Left ventricle myocardium superior (tissue), 1 donor: ENCODE results near the gene GPR137B. TPM values are rescaled to one million over a fixed set of nuclear protein-coding genes. Genes with fewer than 3 reads are reported as not detected.
"Not testable (repeated sequence)": the region's sequence is repeated elsewhere in the genome, so short reads cannot be mapped to it uniquely, and the experiment has no call there.

Source experiments
- ATAC-seq: fragments of 200-7000 bp; cut with Tn5 transposase; one replicate; pipeline ENCODE4 v1.9.1; 2020; ENCODE audit warnings: mild to moderate bottlenecking, moderate library complexity
- DNase-seq: peaks from one replicate; pipeline ENCODE4 v3.0.0-alpha.2; 2020
- intact Hi-C: fragments of 100-400 bp; cut with micrococcal nuclease; formaldehyde crosslinking; loops from one replicate; pipeline ENCODE4 v1.11.0; 2022
- total RNA-seq: library from RNA; stranded (reverse); fragmentation: NEBNext Ultra II Directional; extraction: Animal tissue kit (Norgen Biotek cat#: 25700); gene quantifications from one replicate; pipeline ENCODE4 v1.2.1, GENCODE V29; 2021
- donor health status: DM: no; HTN: yes; CAD: no; lungs with severe emphysema.

Gene GPR137B
- total RNA-seq, 1 donor from 2014 or later: 31.6 TPM

DNA sequence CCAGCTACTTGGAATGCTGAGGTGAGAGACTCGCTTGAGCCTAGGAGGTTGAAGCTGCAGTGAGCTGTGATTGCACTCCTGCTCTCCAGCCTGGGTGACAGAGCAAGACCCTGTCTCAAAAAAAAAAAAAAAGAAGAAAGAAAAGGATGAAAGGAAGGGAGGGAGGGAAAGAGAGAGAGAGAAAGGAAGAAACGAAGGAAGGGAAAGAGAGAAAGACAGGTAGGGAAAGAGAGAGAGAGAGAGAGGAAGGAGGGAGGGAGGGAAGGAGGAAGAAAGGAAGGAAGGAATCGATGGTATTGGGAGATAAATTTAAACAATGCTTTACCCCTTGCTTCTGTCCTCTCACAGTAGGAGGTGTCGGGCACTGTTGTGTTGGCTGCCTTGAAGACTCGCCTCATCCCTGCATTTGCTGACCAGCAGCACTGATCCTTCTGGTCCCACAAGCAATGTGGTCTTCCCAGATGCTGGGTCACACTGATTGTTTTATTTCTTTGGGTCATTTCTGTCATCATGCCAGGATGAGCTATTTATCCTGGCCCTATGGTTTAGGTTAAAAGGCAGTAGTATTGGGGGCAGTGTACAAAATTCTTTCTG lies 30.9 kb downstream of the GPR137B start:
- no peak for DNase-seq
- no peak for ATAC-seq
- intact Hi-C loops: no loop called here

DNA sequence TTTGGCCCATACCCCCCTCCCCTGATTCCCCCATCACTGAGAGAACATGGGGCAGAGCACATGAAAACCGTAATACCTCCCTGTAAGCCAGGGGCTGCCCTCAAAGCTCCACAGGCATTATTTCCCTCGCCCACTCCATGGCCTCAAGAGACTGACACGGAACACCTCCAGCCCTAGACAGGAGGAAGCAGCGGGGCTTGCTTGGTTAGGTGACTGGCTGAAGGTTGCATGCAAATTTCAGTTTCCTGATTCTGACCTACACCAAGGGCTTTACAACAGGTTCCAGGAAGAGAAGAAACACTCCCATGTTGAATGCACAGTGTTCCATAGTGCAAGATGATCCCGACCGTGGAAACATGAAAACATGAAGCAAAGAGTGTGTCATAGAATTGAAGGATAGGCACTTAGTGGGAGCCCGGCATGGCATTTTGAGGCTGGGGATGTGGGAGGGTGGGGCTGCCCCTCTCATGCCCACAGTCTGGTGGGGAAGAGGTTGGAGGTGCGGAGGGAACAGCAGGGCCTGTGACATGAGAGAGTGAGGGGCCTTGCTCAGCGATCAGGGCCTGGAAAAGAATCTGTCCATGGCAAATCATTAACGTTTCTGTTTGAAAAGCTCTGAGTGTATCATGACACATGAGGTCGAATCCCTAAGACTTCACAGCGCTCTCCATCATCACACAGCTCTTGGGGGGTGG lies 33.5 kb downstream of the GPR137B start:
- DNase-seq (no peak), ATAC-seq (no peak)
- intact Hi-C loops: no loop called here

DNA sequence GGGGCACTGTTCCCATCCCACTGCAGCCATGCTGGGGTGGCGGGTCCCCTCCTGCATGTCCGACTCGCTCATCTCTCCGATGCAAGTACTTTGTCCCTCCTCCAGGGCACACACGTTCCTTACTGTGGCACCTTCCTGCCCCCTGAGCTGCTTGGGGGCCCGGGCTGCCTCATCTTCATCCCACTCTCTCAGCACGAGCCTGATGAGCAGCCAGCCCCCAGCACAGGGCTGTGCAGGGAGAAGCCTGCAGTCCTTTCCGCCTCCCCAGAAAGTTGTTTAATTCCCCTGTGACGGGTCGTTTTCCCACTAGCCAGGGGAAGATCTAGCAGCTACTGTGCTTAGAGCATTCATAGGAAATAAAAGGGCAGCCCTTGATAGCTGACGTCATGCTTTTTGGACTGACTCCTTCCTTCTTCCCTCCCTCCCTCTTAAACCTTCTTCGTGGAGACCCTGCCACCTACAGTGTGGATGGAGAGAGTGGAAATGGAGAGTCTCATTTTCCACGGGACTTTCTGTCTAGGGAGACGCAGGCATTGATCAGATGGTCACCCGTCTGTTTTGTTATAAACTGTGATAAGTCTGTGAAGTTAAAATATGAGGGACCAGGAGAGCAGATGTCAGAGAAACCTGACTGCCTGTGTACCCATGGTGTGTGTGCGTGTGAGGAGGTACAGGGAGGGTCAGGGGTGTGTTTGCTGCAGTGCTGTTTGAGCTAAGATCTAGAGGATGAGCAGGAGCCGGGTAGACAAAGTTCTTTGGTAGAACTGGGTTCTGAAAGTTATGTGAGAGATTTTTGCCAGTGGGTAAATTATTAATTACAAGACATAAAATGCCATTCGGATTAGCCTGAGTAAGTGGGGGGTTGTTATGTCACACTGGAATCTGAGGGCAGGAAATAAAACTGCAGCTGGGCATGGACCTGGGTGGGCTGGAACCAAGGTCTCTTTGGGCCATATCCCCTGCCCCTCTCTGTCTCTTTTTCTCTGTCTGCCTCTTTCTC lies 34.3 kb downstream of the GPR137B start:
- intact Hi-C loops: no loop called here
- no peak for DNase-seq
- peak; percentile 52 for ATAC-seq

DNA sequence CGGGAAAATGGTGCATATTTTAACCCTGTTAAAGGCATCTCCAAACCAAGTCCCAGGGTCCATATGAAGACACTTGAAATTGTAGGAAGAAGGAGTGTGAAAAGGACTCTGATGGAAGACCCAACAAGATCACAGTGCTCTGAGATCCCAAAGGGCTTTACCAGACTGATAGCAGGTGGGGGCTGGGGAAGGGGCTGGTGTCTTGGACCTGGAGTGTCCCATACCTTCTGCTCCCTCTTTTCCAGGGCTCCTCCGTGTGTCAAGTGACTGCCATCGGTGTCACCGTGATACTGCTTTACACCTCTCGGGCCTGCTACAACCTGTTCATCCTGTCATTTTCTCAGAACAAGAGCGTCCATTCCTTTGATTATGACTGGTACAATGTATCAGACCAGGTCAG lies 37.3 kb downstream of the GPR137B start:
- ATAC-seq (no peak), DNase-seq (no peak)
- intact Hi-C loops: no loop called here

DNA sequence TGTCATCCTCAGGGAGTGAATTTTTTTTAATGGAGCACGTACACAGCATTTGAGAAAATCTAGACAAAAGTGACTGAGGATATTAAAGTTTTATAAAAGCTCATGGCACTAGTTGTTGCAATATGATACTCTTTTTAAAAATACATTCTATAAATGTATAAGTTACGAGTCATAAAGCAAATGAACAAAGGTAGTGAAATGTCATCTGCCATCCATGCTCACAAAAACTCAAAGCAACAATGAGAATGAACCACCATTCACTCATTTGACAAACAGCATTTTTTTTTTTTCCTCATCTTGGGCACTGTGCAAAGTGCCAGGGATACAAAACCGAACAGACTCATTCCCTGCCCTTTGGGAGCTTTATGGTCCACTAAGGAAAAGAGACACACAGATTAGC lies 38.7 kb downstream of the GPR137B start:
- intact Hi-C loops: no loop called here
- DNase-seq (no peak), ATAC-seq (no peak)

DNA sequence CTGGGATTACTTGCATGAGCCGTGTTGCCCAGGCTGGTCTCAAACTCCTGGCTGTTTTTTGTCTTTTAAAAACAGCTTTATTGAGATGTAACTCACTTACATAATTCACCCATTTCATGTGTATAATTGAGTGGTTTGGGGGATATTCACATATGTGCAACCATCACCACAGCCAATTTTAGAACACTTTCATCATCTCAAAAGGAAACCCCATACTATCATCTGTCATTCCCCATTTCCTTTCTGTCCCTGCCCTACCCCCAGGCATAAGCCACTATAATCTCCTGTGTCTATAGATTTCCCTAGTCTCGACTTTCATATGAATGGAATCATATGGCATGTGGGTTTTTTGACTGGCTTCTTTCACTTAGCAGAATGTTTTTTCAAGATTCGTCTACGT lies 43.3 kb downstream of the GPR137B start:
- intact Hi-C loops: no loop called here
- DNase-seq (no peak), ATAC-seq (no peak)

DNA sequence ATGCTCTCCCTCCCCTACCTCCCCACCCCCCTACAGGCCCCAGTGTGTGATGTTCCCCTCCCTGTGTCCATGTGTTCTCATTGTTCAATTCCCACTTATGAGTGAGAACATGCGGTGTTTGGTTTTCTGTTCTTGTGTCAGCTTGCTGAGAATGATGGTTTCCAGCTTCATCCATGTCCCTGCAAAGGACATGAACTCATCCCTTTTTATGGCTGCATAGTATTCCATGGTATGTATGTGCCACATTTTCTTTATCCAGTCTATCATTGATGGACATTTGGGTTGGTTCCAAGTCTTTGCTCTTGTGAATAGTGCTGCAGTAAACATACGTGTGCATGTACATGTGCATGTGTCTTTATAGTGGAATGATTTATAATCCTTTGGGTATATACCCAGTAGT lies 44.1 kb downstream of the GPR137B start:
- intact Hi-C loops, ATAC-seq, DNase-seq: not testable (repeated sequence)

DNA sequence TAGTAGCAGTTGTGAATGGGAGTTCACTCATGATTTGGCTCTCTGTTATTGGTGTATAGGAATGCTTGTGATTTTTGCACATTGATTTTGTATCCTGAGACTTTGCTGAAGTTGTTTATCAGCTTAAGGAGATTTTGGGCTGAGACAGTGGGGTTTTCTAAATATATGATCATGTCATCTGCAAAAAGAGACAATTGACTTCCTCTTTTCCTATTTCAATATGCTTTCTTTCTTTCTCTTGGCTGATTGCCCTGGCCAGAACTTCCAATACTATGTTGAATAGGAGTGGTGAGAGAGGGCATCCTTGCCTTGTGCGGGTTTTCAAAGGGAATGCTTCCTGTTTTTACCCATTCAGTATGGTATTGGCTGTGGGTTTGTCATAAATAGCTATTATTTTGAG lies 45.7 kb downstream of the GPR137B start:
- intact Hi-C loops, DNase-seq, ATAC-seq: not testable (repeated sequence)

DNA sequence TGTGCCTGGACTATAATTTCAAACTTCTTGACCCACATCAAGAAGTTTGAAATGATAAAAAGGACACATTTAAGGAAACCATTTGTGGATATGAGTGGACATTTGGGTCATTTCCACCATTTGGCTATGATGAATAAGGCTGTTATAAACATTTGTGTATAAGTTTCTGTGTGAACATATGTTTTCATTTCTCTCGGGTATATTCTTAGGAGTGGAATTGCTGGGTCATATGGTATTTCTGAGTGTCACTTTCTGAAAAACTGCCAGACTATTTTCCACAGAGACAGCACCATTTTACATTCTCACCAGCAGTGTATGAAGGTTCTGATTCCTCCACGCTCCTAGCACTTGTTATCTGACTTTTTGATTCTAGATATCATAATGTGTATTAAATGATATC lies 50.8 kb downstream of the GPR137B start:
- no peak for ATAC-seq
- no peak for DNase-seq
- intact Hi-C loops: no loop called here

DNA sequence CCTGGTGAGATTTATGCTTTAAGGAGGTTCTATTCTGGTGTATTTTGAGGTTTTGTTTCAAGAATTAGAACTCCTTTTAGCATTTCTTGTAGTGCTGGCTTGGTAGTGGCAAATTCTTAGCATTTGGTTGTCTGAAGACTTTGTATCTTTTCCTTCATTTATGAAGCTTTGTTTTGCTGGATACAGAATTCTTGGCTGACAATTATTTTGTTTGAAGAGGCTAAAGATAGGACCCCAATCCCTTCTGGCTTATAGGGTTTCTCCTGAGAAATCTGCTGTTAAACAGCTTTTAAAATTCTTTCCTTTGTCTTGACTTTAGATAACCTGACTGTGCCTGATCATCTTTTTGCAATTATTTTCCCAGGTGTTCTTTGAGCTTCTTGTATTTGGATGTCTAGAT lies 58.6 kb downstream of the GPR137B start:
- DNase-seq (no peak), ATAC-seq (no peak)
- intact Hi-C loops: no loop called here

DNA sequence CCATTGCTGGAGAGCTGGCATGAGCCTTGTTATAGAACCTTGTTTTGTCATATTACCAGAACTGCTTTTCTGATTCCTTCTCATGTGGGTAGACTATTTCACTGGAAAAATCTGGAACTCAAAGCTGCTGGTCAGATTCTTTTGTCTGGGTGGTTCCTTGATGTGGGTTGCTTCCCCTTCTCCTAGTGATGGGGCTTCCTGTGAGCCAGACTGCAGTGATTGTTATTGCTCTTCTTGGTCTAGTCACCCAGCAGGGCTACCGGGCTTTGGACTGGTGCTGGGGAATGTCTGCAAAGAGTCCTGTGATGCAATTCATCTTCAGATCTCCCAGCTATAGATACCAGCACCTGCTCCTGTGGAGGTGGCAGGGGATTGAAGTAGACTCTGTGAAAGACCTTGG lies 59.4 kb downstream of the GPR137B start:
- DNase-seq: no peak
- no peak for ATAC-seq
- intact Hi-C loops: no loop called here

DNA sequence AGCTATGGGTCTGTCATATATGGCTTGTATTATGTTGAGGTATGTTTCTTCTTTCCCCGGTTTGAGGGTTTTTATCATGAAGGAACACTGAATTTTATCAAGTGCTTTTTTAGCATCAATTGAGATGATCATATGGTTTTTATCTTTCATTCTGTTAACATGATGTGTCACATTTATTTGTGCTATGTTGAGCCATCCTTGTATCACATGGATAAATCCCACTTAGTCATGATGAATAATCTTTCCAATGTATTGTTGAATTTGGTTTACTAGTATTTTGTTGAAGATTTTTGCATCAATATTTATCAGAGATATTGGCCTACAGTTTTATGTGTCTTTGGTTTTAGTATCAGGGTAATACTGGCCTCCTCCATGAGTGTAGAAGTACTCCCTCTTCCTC lies 61.7 kb downstream of the GPR137B start:
- intact Hi-C loops: no loop called here
- ATAC-seq (no peak), DNase-seq (no peak)

DNA sequence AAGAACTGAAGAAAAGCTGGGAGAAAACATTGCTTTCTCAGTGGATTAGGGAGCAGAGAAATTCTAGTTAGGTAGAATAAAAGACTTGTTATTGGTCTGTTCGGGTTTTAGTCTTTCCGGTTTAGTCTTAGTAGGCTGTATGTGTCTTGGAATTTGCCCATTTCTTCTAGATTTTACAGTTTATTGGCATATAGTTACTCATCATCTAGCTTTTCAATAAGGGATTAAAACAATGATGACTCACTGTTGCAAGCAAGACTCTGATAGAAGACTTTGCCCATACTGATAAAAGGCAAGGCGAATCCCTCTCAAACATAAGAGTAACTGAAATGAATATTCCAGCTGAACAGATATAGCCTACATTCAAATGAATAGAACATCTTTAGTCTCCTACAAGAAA lies 62.3 kb downstream of the GPR137B start:
- no peak for ATAC-seq
- no peak for DNase-seq
- intact Hi-C loops: no loop called here

DNA sequence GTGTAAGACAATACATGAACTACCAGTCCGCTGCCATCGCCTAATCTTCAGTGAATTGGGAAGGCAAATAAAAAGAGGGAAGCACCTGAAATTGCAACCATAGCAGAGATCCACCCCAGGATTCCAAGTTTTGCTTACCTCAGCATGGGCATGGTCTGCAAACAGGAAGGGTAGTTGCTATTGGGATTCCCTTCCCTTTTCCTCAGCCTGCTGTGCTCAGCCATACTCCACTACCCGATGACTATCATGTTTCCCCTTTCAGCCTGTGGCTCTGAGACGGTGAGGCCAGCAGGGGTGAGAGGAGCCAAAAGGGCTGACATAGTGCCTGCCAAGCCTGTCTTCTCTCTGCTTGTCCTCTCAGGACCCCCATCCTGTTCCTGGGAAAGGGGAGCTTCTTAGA lies 64.2 kb downstream of the GPR137B start:
- intact Hi-C loops: no loop called here
- ATAC-seq (peak; percentile 94), DNase-seq (no peak)

DNA sequence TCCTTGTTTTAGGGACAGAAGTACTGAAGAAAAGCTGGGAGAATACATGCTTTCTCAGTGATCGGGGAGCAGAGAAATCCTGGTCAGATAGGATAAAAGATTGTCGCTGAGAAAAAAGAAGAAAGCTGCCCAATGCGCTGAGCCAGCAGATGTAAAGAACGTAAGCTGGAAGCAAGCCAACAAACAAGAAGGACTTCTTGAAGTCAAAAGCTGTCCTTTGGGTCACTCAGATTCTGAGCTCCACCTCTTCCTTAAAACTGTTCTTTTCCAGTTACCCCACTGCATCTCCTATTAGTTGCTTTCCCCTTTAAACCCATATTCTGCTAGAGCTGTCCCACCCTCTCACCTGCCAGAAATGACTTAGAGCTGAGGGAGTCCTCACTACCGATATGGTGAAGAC lies 64.8 kb downstream of the GPR137B start:
- ATAC-seq (peak; percentile 47), DNase-seq (no peak)
- intact Hi-C loops: no loop called here

DNA sequence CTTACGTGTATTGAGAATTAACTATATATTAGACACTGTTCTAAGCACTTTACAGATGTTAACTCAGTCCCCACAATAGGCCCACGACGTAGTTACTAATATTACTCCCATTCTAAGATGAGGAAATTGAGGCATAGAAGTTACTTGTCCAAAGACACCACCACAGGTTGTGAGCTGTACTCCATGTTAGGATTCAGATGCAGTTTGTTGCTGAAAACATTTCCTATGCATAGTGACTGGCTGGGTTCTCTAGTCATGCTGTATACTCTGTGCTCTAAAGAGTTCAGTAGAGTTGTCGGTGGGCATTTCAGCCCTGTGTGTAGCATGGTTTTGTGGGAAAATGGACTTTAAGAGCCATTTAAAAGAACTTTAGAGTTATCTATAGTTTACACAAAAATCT lies 65.2 kb downstream of the GPR137B start:
- DNase-seq (no peak), ATAC-seq (no peak)
- intact Hi-C loops: no loop called here

DNA sequence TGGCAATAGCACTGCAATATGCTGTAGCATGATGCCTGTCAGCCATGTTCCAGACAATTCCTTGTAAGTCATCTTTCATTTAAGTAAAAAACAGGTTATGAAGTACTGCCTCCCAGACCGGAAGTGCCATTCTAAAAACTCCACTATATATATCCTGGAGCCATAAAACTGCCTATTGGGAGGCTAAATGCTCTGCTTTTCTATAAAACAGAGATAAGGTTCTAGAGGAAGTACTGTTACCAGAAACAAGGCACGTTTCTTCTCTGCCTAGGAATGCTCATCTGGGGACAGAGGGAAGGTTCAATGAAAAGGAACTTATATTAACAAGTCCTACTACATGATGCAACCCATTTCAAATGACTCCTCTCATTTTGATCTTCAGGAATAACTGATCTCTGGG lies 66.8 kb downstream of the GPR137B start:
- ATAC-seq (no peak), DNase-seq (no peak)
- intact Hi-C loops: no loop called here

DNA sequence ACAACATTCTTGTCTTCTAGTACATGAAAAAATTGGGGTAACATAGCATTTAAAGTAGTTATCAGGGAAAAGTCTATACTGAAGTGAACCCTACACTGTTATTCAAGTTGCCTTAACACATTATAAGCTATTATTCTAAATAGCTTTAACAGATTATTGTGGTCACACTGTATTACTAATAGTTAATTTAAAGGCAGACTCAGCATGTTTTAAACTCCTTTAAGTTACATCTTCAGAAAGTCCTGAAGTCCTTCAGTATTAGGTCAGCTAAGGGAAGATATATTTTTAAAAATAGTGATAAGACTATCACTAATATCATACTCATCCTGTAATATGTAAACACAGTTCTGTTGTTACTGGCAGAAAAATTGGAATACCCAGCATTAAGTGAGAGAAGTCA lies 67.4 kb downstream of the GPR137B start:
- ATAC-seq: no peak

DNA sequence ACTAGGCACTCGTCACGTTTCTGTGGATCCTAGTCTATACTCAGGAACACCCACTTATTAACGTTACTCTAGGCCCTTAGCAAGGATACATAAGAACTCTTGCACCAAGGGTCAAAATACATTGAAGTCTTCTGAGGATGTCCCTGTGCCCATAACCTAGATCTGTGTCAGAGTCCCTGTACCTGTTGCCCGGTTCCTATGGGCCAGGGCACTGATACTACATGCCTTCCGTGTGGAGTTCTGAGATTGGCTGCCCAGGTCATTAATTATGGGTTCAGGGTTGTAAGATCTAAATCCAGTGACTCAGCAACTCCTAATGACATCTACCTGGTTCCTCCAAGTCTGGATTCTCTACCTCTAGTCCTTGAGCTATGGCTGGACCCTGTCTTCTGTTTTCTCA lies 69.5 kb downstream of the GPR137B start:
- ATAC-seq (no peak), DNase-seq (no peak)
- intact Hi-C loops: no loop called here

More for the DNA sequence above, 67.4 kb downstream of the GPR137B start:
- DNase-seq: no peak
- intact Hi-C loops: no loop called here

DNA sequence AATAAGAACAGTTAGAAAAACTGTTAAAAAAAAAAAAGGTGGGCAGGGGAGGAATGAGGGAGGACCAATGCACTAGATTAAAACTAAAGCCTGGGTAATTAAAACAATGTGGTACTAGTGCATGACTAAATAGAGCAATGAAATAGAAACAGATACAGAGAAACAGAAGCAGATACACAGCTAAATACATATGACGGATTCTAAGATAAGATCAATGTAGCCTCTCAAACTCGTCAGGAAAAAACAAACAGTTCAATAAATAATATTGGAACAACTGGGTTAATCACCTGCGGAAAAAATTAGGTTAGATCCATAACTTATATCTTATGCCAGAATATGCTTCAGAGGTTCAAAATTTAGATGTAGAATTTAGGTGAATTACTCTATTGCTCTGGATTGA lies 71.2 kb downstream of the GPR137B start:
- ATAC-seq (no peak), DNase-seq (no peak)
- intact Hi-C loops: no loop called here
